Peyer's patch (tissue), 4 donors: ENCODE measurements around the gene NTN1. TPM values are rescaled to one million over a fixed set of nuclear protein-coding genes. Genes with fewer than 3 reads are reported as not detected.

Experiments
- DNase-seq, 3 donors: peaks; one replicate each; pipeline ENCODE4 v3.0.0-alpha.2; 2017 to 2019
- H3K27ac ChIP-seq, 4 donors: fragments of 200-600 bp; sonication (generic); one replicate each; pipeline ENCODE4 v1.5.1; 2016 to 2019
- H3K27me3 ChIP-seq, 2 donors: fragments of 200-600 bp; sonication (generic); one replicate each; pipeline ENCODE4 v1.5.1; 2019
- H3K36me3 ChIP-seq, 3 donors: fragments of 200-600 bp; sonication (generic); one replicate each; pipeline ENCODE4 v1.5.1; 2016 to 2019
- H3K4me1 ChIP-seq, 4 donors: fragments of 200-600 bp; sonication (generic); one replicate each; pipeline ENCODE4 v1.5.1; 2016 to 2019
- H3K4me3 ChIP-seq, 4 donors: fragments of 200-600 bp; sonication (generic); 1 replicate in 3 of 4; 2 replicates in 1 of 4; pipeline ENCODE4 v1.5.1; 2016 to 2019; ENCODE audit warnings: mild to moderate bottlenecking in 1 of 4
- H3K9me3 ChIP-seq, 4 donors: fragments of 200-600 bp; sonication (generic); one replicate each; pipeline ENCODE4 v1.5.1; 2016 to 2019; ENCODE audit warnings: mild to moderate bottlenecking in 1 of 4
- CTCF ChIP-seq, 6 experiments: fragments of 450-650 bp in 4 of 6; fragments of 200-600 bp in 2 of 6; sonication (generic) in 1 of 6; IDR thresholded peaks; one replicate each; pipeline ENCODE4 v1.5.1; 2017 to 2019; ENCODE audit warnings: antibody characterized with exemption in 6 of 6, mild to moderate bottlenecking in 3 of 6, moderate library complexity in 1 of 6
- POLR2A ChIP-seq, 2 donors: fragments of 450-650 bp; IDR thresholded peaks; one replicate each; pipeline ENCODE4 v1.5.1; 2017; ENCODE audit warnings: antibody characterized with exemption in 2 of 2, mild to moderate bottlenecking in 2 of 2, moderate library complexity in 2 of 2
- total RNA-seq, 4 donors: library from RNA; depleted of rRNA; stranded (reverse); fragments of >200 nt; gene quantifications; one replicate each; pipeline ENCODE4 v1.1.0, GENCODE V29; 2016

NTN1 gene
- total RNA-seq, 4 donors from 2014 or later: 4.0 to 17.3 (median 10.9) TPM

DNA sequence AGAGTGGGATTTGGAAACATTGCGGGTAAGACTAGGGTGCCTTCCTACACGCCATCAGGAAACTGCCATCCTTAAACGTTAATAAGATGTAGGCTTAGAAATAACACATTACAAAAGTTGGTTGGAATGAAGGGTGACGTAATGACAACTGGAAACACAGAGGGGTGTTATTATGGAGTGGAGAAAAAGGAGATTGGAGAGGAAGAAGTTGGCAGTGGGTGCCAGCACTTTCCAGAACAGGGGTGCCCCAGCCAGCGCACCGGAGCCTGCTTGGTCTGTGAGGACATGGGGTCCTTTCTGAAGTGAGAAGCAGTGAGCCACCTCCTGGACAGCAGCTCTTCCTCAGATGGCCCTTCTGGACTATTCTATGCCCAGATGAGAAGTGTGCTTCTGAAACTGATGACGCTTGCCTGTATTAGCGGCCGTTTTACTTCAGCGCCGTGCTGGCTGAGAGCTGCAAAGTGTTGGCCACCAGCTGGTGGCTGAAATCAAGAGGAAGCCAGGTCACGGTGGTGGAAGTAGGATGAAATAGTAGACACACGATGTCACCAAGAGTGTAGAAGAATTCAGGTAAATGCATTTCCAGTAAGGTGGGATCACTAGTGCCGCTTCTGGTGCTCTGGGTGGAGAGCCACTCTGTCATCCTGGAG, 244.8 kb downstream of the NTN1 start:
- no peak overlapping the region for H3K4me3 ChIP-seq
- H3K27me3 ChIP-seq: no peaks in the 10 kb centered on the region
- DNase-seq: no peak
- H3K4me1 ChIP-seq: peaks cover 0 to under 1% (median 0%) of the 10 kb centered on the region in 4 donors
- H3K36me3 ChIP-seq: no peaks in the 10 kb centered on the region
- H3K27ac ChIP-seq: no peak overlapping the region
- no peaks in the 10 kb centered on the region for H3K9me3 ChIP-seq
- TF ChIP-seq POLR2A (IDR thresholded peaks at IDR 0.05) (no peak), CTCF (IDR thresholded peaks at IDR 0.05) (no peak)

DNA sequence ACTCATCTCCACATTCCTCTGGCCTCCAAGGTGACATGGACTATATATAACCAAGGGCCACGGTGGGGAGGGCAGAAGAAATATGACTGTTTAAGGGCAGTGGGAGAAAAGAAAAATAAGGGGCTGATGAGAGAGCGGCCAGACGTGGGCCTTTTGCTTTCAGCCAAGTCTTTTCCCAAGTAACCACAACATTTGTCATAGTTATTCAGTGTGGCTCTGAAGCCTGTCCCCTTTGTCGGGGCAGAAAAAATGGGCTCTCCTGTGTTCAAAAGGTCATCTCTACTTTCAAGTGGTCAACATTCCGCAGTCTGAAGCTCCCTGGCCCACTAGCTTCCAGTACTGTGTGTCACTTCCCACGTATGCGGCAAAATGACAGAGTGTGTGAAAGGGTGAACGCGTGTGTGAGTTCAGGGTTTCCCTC, 245.4 kb downstream of the NTN1 start:
- H3K36me3 ChIP-seq: no peaks in the 10 kb centered on the region
- H3K27ac ChIP-seq: no peak overlapping the region
- no peaks in the 10 kb centered on the region for H3K9me3 ChIP-seq
- H3K4me3 ChIP-seq: no peak overlapping the region
- H3K27me3 ChIP-seq: no peaks in the 10 kb centered on the region
- no peak for DNase-seq
- no peaks in the 10 kb centered on the region for H3K4me1 ChIP-seq
- TF ChIP-seq CTCF (IDR thresholded peaks at IDR 0.05) (no peak), POLR2A (IDR thresholded peaks at IDR 0.05) (no peak)

GRCh38 chr17:9268546-9268945, 247.2 kb downstream of the NTN1 start:
- DNase-seq: no peak
- Histone ChIP-seq H3K4me1 (no peaks in the 10 kb centered on the region), H3K27ac (no peak overlapping the region), H3K27me3 (no peaks in the 10 kb centered on the region), H3K4me3 (no peak overlapping the region), H3K36me3 (no peaks in the 10 kb centered on the region), H3K9me3 (no peaks in the 10 kb centered on the region)
- TF ChIP-seq CTCF (IDR thresholded peaks at IDR 0.05) (no peak), POLR2A (IDR thresholded peaks at IDR 0.05) (no peak)

- Histone ChIP-seq H3K9me3 (no peaks in the 10 kb centered on the region), H3K27me3 (no peaks in the 10 kb centered on the region), H3K36me3 (no peaks in the 10 kb centered on the region), H3K27ac (no peak overlapping the region), H3K4me1 (no peaks in the 10 kb centered on the region), H3K4me3 (no peak overlapping the region)
- DNase-seq: no peak
- TF ChIP-seq CTCF (IDR thresholded peaks at IDR 0.05) (no peak), POLR2A (IDR thresholded peaks at IDR 0.05) (no peak)
Observed at GRCh38 chr17:9269350-9270035, 248.2 kb downstream of the NTN1 start.

- Histone ChIP-seq H3K9me3 (no peaks in the 10 kb centered on the region), H3K4me3 (no peak overlapping the region), H3K4me1 (no peaks in the 10 kb centered on the region), H3K36me3 (no peaks in the 10 kb centered on the region), H3K27ac (no peak overlapping the region), H3K27me3 (no peaks in the 10 kb centered on the region)
- TF ChIP-seq POLR2A (IDR thresholded peaks at IDR 0.05): no peak
- no peak for TF ChIP-seq CTCF (IDR thresholded peaks at IDR 0.05)
- DNase-seq: no peak
Observed at GRCh38 chr17:9270921-9271320, 249.6 kb downstream of the NTN1 start.
